Ishikawa (cell line): ENCODE measurements around the gene TMEM138.

ENCODE experiments used
- CEBPB ChIP-seq: IDR thresholded peaks from 2 replicates; pipeline ENCODE4 v1.6.1; 2012
- CREB1 ChIP-seq: IDR thresholded peaks from 2 replicates; pipeline ENCODE4 v1.6.1; 2012; ENCODE audit warnings: low read depth
- EGR1 ChIP-seq: IDR thresholded peaks from 2 replicates; pipeline ENCODE4 v1.6.1; 2012
- EP300 ChIP-seq: IDR thresholded peaks from 2 replicates; pipeline ENCODE4 v1.6.1; 2012; ENCODE audit warnings: borderline replicate concordance
- FOXM1 ChIP-seq: IDR thresholded peaks from 2 replicates; pipeline ENCODE4 v1.6.1; 2012; ENCODE audit warnings: low read depth, borderline replicate concordance
- NFIC ChIP-seq: IDR thresholded peaks from 2 replicates; pipeline ENCODE4 v1.6.1; 2012
- RAD21 ChIP-seq: IDR thresholded peaks from 2 replicates; pipeline ENCODE4 v1.6.1; 2012; ENCODE audit warnings: low read depth
- TAF1 ChIP-seq: IDR thresholded peaks from 2 replicates; pipeline ENCODE4 v1.6.1; 2012; ENCODE audit warnings: low read depth, mild to moderate bottlenecking
- TCF12 ChIP-seq: IDR thresholded peaks from 2 replicates; pipeline ENCODE4 v1.6.1; 2012; ENCODE audit warnings: low read depth
- TEAD4 ChIP-seq: IDR thresholded peaks from 2 replicates; pipeline ENCODE4 v1.6.1; 2012
- YY1 ChIP-seq: IDR thresholded peaks from 2 replicates; pipeline ENCODE4 v1.6.1; 2012; ENCODE audit warnings: low read depth
- TF ChIP-seq, protein P1 (sequence below): IDR thresholded peaks from 2 replicates; pipeline ENCODE4 v1.6.1; 2012
- TF ChIP-seq, protein P2 (sequence below): IDR thresholded peaks from 2 replicates; pipeline ENCODE4 v1.6.1; 2012; ENCODE audit warnings: low read depth, mild to moderate bottlenecking
- TF ChIP-seq, protein P3 (sequence below): IDR thresholded peaks from 2 replicates; pipeline ENCODE4 v1.6.1; 2012

Gene TMEM138

DNA sequence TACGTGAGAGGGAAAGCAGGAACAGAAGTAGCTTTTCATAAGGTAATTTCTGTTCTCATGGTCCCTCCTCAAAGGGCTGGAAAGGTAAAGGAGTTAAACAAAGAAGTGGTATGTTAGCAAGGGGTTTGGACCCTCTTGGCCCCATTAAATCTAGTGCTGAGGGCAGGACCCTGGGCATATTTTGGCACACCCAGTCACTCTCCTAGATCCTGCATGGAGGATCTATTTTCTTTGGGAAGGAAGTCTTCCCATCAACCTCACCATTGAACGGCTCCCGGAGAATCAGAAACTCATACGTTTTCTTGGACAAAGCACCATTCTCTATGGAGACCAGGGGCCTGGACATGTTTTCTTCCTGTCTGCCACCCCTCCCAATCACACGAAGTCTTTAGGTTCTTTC is 41.9 kb downstream of the TMEM138 start:
- no peak for TF ChIP-seq YY1
- TF ChIP-seq TEAD4: no peak
- TF ChIP-seq, protein P1, sequence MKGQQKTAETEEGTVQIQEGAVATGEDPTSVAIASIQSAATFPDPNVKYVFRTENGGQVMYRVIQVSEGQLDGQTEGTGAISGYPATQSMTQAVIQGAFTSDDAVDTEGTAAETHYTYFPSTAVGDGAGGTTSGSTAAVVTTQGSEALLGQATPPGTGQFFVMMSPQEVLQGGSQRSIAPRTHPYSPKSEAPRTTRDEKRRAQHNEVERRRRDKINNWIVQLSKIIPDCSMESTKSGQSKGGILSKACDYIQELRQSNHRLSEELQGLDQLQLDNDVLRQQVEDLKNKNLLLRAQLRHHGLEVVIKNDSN: no peak
- no peak for TF ChIP-seq CEBPB
- TF ChIP-seq, protein P2, sequence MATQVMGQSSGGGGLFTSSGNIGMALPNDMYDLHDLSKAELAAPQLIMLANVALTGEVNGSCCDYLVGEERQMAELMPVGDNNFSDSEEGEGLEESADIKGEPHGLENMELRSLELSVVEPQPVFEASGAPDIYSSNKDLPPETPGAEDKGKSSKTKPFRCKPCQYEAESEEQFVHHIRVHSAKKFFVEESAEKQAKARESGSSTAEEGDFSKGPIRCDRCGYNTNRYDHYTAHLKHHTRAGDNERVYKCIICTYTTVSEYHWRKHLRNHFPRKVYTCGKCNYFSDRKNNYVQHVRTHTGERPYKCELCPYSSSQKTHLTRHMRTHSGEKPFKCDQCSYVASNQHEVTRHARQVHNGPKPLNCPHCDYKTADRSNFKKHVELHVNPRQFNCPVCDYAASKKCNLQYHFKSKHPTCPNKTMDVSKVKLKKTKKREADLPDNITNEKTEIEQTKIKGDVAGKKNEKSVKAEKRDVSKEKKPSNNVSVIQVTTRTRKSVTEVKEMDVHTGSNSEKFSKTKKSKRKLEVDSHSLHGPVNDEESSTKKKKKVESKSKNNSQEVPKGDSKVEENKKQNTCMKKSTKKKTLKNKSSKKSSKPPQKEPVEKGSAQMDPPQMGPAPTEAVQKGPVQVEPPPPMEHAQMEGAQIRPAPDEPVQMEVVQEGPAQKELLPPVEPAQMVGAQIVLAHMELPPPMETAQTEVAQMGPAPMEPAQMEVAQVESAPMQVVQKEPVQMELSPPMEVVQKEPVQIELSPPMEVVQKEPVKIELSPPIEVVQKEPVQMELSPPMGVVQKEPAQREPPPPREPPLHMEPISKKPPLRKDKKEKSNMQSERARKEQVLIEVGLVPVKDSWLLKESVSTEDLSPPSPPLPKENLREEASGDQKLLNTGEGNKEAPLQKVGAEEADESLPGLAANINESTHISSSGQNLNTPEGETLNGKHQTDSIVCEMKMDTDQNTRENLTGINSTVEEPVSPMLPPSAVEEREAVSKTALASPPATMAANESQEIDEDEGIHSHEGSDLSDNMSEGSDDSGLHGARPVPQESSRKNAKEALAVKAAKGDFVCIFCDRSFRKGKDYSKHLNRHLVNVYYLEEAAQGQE: no peak
- no peak for TF ChIP-seq CREB1
- no peak for TF ChIP-seq EGR1
- no peak for TF ChIP-seq RAD21
- TF ChIP-seq, protein P3, sequence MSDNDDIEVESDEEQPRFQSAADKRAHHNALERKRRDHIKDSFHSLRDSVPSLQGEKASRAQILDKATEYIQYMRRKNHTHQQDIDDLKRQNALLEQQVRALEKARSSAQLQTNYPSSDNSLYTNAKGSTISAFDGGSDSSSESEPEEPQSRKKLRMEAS: no peak
- TF ChIP-seq FOXM1: no peak
- no peak for TF ChIP-seq TAF1

DNA sequence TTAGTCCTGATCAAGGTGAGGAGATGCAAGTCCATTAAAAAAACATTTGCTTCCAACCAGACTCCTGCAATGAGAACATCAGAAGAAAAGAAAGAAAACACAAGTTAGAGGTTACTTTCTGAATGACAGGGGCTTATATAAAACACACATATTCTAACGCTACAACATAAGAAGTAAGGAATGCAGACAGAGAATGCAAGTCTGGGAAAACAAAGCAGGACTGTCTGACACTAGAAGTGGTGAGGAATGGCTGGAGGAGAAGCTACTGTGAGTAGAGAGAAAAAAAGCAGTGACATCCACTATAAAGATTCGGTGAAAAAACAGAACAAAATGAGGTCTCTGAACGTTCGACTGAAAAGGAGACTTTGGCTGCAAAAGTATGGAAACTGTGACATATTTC is 42.5 kb downstream of the TMEM138 start:
- TF ChIP-seq RAD21: no peak
- TF ChIP-seq EP300: no peak
- TF ChIP-seq YY1: no peak
- no peak for TF ChIP-seq FOXM1
- TF ChIP-seq, protein P1: no peak
- no peak for TF ChIP-seq CEBPB
- TF ChIP-seq EGR1: no peak
- TF ChIP-seq TCF12: no peak
- TF ChIP-seq NFIC: no peak
- TF ChIP-seq, protein P2: no peak

DNA sequence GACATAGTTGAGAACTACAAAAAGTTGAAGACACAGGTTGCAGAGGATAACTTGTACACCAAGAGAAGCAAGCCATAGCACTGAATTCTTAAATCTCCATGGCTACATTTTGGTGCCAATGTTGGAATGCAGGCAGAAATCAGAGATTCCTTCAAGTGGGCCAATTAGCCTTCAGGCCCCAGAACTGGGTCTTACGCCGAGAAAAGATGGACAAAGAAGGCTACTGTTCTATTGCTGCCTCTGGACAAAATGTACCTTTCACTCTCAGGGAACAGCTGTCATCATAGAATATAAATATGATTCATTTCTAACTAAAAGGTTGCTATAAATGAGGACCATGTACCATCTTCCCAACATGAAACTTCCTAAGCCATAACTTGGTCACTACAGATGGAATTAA is 43.9 kb downstream of the TMEM138 start:
- TF ChIP-seq, protein P2: no peak
- TF ChIP-seq TAF1: no peak
- TF ChIP-seq, protein P1: no peak
- no peak for TF ChIP-seq RAD21
- TF ChIP-seq TCF12: no peak
- TF ChIP-seq YY1: no peak
- TF ChIP-seq CEBPB: no peak
- no peak for TF ChIP-seq EGR1
- TF ChIP-seq EP300: no peak
- TF ChIP-seq NFIC: no peak

DNA sequence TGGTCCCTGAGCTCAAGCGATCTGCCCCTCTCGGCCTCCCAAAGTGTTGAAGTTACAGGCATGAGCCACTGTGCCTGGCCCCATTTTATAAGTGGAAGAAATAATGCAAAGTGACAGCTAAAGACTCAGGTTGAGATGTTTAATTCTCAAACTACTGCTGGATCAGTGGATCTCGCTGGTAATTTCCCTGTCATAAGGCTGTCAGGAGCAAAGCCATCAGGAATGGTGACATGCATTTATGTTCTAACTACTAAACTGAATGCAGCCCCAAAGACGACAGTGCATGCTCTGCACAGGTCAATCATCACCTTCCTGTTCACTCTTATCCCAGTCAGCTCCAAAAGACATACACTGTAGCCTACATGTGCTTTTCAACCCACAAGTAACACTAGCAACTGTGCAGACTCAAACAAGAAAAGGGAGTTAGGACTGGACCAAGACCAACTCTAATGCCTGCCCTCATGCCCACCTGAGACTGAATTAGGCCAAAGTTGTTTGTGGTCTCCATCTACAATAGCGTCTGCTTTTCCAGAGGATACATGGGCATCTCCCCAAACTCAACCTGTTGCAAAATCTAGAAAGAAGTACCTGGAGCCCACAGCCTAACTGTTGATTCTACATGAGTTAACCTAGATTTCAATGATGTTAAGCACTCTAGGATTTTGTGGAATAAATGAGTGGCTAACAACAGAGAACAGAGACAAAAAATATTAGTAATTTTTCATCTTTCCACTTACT is 45.0 kb downstream of the TMEM138 start:
- TF ChIP-seq, protein P2: no peak
- no peak for TF ChIP-seq NFIC
- no peak for TF ChIP-seq TAF1
- TF ChIP-seq EP300: no peak
- TF ChIP-seq TCF12: no peak
- TF ChIP-seq EGR1: no peak
- no peak for TF ChIP-seq CEBPB
- no peak for TF ChIP-seq CREB1
- no peak for TF ChIP-seq TEAD4
- no peak for TF ChIP-seq FOXM1
- TF ChIP-seq, protein P3: no peak
- TF ChIP-seq, protein P1: no peak
